NCI-H2107 (cell line): Measurements from ENCODE around the gene MAGEB4.
"Not testable (repeated sequence)": the region's sequence is repeated elsewhere in the genome, so short reads cannot be mapped to it uniquely, and the experiment has no call there.

Experiments
- DNase-seq: peaks from one replicate; lab custom pipeline; 2025; lab: John Stamatoyannopoulos, UW

The MAGEB4 gene, protein sequence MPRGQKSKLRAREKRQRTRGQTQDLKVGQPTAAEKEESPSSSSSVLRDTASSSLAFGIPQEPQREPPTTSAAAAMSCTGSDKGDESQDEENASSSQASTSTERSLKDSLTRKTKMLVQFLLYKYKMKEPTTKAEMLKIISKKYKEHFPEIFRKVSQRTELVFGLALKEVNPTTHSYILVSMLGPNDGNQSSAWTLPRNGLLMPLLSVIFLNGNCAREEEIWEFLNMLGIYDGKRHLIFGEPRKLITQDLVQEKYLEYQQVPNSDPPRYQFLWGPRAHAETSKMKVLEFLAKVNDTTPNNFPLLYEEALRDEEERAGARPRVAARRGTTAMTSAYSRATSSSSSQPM

DNA sequence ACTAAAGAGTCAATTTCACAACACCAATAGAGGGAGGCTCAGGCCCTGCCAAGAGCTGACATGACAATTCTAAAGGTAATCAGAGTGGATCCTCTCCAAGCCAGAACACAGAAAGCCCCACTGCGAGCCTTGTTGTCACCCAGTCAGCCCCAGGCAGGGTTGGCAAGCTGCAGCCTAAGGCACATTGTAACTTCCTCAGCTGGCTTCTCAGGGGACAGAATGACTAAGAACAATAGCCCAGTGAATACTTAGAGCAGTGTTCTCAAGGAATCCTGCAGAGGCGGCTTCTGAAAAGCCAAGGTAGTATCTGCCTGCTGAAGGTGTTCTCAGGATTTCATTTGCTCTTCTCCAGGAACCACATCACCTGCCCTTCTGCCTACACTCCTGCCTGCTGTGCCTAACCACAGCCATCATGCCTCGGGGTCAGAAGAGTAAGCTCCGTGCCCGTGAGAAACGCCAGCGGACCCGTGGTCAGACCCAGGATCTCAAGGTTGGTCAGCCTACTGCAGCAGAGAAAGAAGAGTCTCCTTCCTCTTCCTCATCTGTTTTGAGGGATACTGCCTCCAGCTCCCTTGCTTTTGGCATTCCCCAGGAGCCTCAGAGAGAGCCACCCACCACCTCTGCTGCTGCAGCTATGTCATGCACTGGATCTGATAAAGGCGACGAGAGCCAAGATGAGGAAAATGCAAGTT, at the start of gene MAGEB4:
Gene MAGEB4, plus strand, starts transcription at position 277 of the 692 bp plus-strand sequence. Its CDS starts 136 bp downstream, at position 413.
- no peak for DNase-seq

- not testable (repeated sequence) for DNase-seq
These were observed 47.9 kb upstream of the MAGEB4 start for GRCh38 chrX:30193910-30194309.

- no peak for DNase-seq
These were observed 45.5 kb upstream of the MAGEB4 start for GRCh38 chrX:30196322-30196721.

DNA sequence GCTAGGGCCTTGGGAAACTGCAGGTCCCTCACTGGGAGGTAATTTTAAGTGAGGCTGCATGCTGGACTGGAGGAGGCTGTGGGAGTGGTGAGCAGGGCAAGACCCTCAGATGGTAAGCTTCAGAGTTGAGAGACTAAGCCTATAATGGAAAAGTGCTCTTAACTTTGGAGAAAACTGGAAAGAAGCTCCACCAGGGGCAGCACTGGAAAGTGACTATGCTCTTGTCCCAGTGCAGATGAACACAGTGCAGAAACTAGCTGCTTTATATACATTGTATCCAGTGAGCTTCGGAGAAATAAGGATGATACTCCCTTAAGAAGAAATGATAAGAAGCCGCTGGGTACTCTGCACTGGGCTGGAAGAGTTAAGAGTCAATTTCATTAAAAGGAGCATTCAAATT, 29.6 kb upstream of the MAGEB4 start:
- DNase-seq, result no peak

DNA sequence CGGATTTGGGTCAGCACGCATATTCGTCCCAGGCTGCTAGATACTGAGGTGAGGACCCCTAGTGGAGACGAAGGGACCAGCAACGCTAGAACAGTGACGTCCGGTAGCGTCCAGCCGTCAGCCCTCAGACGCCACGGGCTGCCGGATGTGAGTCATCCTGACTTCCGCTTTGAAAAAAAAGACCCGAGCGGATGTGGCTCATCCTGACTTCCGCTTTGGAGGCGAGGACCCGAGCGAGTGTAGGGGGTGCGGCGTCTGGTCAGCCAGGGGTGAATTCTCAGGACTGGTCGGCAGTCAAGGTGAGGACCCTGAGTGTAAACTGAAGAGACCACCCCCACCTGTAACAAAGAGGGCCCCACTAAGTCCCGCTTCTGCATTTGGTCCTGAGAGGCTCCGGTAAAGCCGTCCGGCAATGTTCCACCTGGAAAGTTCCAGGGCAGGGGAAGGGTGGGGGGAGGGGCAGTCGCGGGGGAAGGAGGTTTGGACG, 26.4 kb upstream of the MAGEB4 start, which contains the start of gene MAGEB2:
Gene MAGEB2, plus strand, starts transcription at position 207 of the 487 bp plus-strand sequence. CDS start 3,018 bp downstream, outside the sequence.
- no peak for DNase-seq

DNA sequence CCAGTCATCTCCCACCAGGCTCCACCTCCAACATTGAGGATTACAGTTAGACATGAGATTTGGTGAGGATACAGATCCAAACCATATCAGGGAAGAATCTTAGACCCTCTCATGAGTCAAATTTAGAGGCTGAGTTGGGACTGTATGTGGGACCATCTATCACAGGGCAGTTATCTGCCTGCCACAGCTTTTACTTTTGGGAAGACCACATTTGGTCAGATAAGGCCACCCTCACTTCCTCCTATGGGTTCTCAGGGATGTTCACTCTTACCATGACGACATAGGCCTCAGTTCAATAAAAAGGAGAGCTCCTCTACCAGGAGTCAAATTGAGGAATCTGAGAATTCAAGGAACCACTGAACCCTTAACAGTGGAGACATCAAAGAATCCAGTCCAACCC, 24.3 kb upstream of the MAGEB4 start:
- DNase-seq, result no peak

DNA sequence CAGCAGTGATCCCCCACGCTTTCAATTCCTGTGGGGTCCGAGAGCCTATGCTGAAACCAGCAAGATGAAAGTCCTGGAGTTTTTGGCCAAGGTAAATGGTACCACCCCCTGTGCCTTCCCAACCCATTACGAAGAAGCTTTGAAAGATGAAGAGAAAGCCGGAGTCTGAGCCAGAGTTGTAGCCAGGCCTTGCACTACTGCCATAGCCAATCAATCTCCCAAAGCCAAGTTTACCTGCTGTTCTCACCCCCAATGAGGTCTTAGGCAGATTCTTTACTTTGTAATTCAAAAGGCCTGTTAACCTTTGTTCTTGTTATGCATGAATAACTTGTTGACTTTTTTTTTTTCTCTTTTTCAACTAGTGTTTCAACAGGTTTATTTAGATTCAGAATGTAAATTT, 22.4 kb upstream of the MAGEB4 start:
- no peak for DNase-seq

GRCh38 chrX:30220661-30221060, 21.1 kb upstream of the MAGEB4 start:
- DNase-seq, result no peak

- no peak for DNase-seq
These were observed 17.3 kb upstream of the MAGEB4 start for GRCh38 chrX:30224536-30224935.

DNA sequence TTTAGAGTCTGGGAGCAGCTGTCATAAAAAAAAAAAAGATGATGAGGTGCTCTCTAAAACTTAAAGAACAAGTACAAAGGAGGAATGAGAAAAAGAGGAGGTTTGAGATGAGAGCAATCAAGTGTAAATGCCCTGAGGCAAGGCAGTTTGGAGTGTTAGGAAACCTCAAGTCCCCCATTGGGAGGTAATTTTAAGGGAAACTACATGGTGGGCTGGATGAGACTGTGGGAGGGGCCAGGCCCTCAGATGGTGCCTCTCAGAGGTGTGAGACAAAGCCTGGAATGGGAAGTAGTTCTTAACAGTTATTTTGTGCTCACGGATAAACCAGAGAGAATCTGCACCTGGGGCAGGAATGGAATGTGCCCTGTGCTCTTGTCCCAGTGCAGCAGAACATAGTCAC, 13.3 kb upstream of the MAGEB4 start:
- no peak for DNase-seq

GRCh38 chrX:30230395-30230794, 11.4 kb upstream of the MAGEB4 start, which contains the start of gene MAGEB3:
TSS of gene MAGEB3 (plus strand) at chrX:30230657. CDS start at chrX:30235925, 5,268 bp downstream.
- no peak for DNase-seq

- no peak for DNase-seq
These were observed 5.1 kb downstream of the MAGEB4 start, which contains the start of gene MAGEB1 for GRCh38 chrX:30246769-30247489. TSS of gene MAGEB1 (plus strand) at chrX:30247146. CDS start at chrX:30250494, 3,348 bp downstream.

DNA sequence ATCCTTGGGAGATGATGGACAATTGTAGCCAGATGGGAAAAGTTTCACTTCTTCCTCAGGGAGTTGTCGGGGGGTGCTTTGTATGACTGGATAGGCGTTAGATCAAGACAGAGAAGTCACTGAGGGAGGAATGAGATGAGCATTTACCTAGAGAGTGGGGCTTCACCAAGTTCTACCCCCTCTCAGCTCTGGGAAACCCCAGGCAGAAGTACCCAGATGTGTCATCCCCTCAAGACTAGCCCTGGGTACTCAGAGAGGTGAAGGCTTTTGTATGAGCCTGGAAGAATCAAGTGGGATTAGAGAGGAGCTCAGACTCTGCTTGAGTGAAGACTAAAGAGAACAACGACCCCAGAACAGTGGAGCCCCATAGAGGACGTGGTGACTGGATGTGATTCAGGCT, 7.1 kb downstream of the MAGEB4 start:
- DNase-seq, result no peak

DNA sequence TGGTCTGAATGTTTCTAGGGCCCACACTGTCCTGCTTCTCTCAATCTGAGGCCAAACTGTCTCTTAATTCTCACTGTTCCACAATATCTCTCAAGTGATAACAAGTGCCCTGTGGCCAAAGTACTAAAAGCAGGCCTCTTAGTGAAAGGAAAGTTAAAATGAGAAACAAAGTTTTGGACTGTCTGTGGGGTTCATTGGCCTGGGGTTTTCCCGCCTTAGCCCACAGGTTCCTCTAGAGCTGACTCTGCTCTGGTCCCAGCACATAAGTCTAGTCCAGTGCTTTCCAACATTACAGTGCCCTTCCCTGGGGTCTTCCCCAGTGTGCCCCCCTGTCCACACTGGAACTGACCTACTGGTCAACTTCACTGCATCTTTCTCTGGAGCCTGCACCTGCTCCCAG, 11.5 kb downstream of the MAGEB4 start:
- no peak for DNase-seq

DNA sequence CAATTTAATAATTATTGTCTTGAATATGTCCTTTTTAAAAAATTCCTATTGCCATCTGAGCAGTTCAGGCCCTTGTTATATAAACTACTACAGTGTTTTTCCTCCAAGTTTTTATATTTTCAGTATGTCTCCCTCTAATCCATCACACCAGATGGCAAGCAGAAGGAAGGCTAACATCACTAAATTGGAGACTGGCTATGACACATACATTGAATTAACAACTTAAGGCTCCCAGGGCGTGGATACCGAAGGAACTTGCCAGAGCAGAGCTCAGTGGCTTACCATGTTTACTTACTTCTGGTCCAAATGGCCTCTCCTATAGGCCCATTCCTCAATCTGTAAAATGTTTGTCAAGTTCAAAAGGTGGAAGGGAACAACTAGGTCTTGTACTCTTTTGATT, 18.1 kb downstream of the MAGEB4 start:
- no peak for DNase-seq

- DNase-seq, result no peak
These were observed 19.2 kb downstream of the MAGEB4 start for GRCh38 chrX:30261012-30261411.

GRCh38 chrX:30262763-30263162, 21.0 kb downstream of the MAGEB4 start:
- DNase-seq, result no peak

DNA sequence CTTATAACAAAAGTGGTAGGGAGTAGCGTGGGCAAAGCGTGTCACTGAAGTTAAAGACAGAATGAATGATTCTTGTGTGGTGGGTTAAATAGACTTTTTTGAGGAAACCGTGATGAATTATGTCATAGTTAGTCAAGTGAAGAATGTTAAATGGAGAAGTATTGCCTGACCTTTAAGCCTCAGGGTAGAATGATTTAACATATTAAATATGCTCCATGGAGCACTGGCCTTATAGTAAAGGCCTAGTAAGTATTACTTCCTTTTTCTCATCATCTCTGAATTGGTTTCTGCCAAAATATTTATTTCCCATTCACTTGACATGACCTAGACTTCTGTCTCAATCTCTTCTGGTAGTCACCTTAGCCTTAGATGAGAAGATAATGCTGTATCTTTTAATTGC, 28.8 kb downstream of the MAGEB4 start:
- DNase-seq, result no peak

GRCh38 chrX:30275498-30275897, 33.7 kb downstream of the MAGEB4 start:
- no peak for DNase-seq

DNA sequence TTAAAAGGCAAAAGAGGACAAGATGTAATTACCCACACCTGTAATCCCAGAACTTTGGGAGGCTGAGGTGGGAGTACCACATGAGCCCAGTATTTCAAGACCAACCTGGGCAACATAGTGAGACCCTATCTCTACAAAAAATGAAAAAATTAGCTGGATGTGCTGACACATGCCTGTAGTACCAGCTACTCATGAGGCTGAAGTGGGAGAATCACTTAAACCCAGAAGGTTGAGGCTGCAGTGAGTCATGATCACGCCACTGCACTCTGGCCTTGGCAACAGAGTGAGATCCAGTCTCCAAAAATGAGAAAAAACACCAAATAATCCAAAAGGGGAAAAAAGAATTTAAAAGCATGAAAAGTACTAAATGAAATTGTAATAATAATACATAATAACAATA, 36.6 kb downstream of the MAGEB4 start:
- DNase-seq, result no peak

DNA sequence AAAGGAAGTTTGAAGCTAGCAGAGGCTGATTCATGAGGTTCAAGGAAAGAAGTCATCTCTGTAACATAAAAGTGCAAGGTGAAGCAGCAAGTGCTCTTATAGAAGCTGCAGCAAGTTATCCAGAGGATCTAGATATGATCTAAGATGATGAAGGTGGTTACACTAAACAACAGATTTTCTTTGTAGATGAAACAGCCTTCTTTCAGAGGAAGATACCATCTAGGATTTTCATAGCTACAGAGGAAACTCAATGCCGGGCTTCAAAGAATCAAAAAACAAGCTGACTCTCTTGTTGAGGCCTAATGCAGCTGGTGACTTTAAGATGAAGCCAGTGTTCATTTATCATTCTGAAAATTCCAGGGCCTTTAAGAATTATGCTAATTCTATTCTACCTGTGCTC, 38.6 kb downstream of the MAGEB4 start:
- no peak for DNase-seq

GRCh38 chrX:30282527-30282926, 40.7 kb downstream of the MAGEB4 start:
- no peak for DNase-seq
